Measurements from ENCODE around the gene DNAL1. TPM values are rescaled to one million over a fixed set of nuclear protein-coding genes. Genes with fewer than 3 reads are reported as not detected.

The DNAL1 gene
- total RNA-seq, 1 experiment from 2014 or later: 28.1 TPM

DNA sequence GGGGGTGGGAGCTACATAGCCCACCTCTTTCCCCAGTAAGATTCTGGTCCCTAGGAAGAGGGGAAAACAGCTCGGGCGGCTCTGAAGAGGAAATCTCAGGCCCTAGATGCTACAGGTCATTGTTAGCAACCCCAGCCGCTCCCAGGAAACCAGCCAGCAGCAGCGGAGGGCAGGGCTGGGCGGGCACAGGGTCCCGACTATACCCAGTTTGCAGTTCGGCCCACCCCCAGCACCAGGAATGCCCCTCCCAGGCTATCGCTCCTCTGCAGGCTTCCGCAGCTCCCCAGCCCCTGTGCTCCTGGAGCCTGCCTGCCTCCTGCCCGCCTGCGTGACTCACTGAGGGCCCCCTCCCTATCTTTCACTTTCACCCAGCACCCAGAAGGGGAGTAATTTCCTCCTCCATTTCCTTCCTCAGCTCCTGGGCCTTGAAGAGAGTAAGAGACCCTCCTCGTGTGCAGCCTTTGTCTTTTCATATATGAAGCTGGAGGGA lies 96.6 kb downstream of the DNAL1 start:
- H3K36me3 ChIP-seq (ENCODE audit: insufficient read depth, low read length, poor library complexity, severe bottlenecking): peaks cover 24% of the 10 kb centered on the region
- peak overlapping the region; percentile 30 for H3K4me3 ChIP-seq (ENCODE audit: low read depth, low read length, poor library complexity, severe bottlenecking)
- BruUV-seq (replicated peaks): no TSS peak
- ChIA-PET CTCF (interaction anchor here (0.6 to 0.9 kb wide), 2 partner anchors 12 to 486 kb away, joined by 3 to 6 read pairs; no protein-coding TSS in a partner anchor), POLR2A (ENCODE audit: low non-redundant PET) (no interaction called here)
- intact Hi-C loops (cut with micrococcal nuclease; ENCODE audit: unreplicated experiment): no loop called here
- no peaks in the 10 kb centered on the region for H3K9me3 ChIP-seq (ENCODE audit: low read depth, low read length, poor library complexity, severe bottlenecking)
- H3K27ac ChIP-seq (ENCODE audit: low read depth, low read length, poor library complexity, severe bottlenecking): peak overlapping the region; percentile 82
- TF ChIP-seq EZH2 (IDR thresholded peaks at IDR 0.05; ENCODE audit: borderline replicate concordance, low read depth, low read length, poor library complexity, severe bottlenecking) (no peak), CTCF (conservative IDR thresholded peaks at IDR 0.05; ENCODE audit: low read depth, low read length) (no peak)
- H3K4me1 ChIP-seq (ENCODE audit: insufficient read depth, low read length, poor library complexity, severe bottlenecking): peaks cover 55% of the 10 kb centered on the region
- no peaks in the 10 kb centered on the region for H3K27me3 ChIP-seq (replicated peaks; ENCODE audit: insufficient read depth, low read depth, low read length, poor library complexity)
- peak; percentile 88 for DNase-seq (ENCODE audit: low spot score)

DNA sequence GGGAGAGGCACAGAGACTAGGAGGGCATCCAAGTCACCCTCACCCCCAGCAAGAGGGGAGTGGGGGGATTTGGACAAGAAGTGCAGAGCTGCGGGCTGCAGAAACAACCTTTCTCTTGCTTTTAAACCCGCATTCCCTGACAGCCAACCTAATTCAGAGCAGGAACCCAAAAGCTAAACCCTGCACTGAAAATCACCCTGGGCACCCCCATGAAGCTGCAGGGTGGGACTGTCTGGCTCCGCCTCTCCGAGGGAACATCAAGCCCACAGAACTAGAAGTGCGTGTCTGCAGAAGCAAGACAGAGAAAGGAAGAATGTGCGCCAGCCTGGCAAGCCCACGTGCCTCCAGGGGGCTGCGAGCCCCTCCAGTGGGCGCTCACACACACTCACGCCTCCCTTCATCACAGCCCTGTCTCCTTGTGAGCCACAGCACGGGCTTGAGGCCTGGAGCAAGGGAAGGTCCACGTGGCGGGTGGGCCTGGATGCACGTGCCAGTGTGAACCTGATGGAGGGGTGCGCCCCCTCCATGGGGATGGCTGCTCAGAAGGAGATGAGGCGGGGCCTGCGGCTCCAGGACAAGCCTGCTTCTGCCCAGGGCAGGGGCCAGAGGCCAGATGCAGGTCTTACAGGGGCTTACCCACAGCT lies 97.2 kb downstream of the DNAL1 start:
- Histone ChIP-seq H3K4me1 (ENCODE audit: insufficient read depth, low read length, poor library complexity, severe bottlenecking) (peaks cover 61% of the 10 kb centered on the region), H3K27ac (ENCODE audit: low read depth, low read length, poor library complexity, severe bottlenecking) (peak overlapping the region; percentile 82), H3K27me3 (replicated peaks; ENCODE audit: insufficient read depth, low read depth, low read length, poor library complexity) (no peaks in the 10 kb centered on the region), H3K36me3 (ENCODE audit: insufficient read depth, low read length, poor library complexity, severe bottlenecking) (peaks cover 19% of the 10 kb centered on the region), H3K4me3 (ENCODE audit: low read depth, low read length, poor library complexity, severe bottlenecking) (peak overlapping the region; percentile 30), H3K9me3 (ENCODE audit: low read depth, low read length, poor library complexity, severe bottlenecking) (no peaks in the 10 kb centered on the region)
- intact Hi-C loops (cut with micrococcal nuclease; ENCODE audit: unreplicated experiment): no loop called here
- DNase-seq (ENCODE audit: low spot score): peak; percentile 79
- BruUV-seq (replicated peaks): no TSS peak
- ChIA-PET CTCF (interaction anchor here (0.6 to 0.9 kb wide), 3 partner anchors 13 to 487 kb away, joined by 3 to 6 read pairs (median 3); no protein-coding TSS in a partner anchor), POLR2A (ENCODE audit: low non-redundant PET) (no interaction called here)
- TF ChIP-seq EZH2 (IDR thresholded peaks at IDR 0.05; ENCODE audit: borderline replicate concordance, low read depth, low read length, poor library complexity, severe bottlenecking) (no peak), CTCF (conservative IDR thresholded peaks at IDR 0.05; ENCODE audit: low read depth, low read length) (no peak)

- Histone ChIP-seq H3K27me3 (replicated peaks; ENCODE audit: insufficient read depth, low read depth, low read length, poor library complexity) (no peaks in the 10 kb centered on the region), H3K4me3 (ENCODE audit: low read depth, low read length, poor library complexity, severe bottlenecking) (no peak overlapping the region), H3K9me3 (ENCODE audit: low read depth, low read length, poor library complexity, severe bottlenecking) (no peaks in the 10 kb centered on the region), H3K27ac (ENCODE audit: low read depth, low read length, poor library complexity, severe bottlenecking) (peak overlapping the region; percentile 82), H3K36me3 (ENCODE audit: insufficient read depth, low read length, poor library complexity, severe bottlenecking) (peaks cover 16% of the 10 kb centered on the region), H3K4me1 (ENCODE audit: insufficient read depth, low read length, poor library complexity, severe bottlenecking) (peaks cover 67% of the 10 kb centered on the region)
- POLR2A ChIA-PET (ENCODE audit: low non-redundant PET): no interaction called here
- CTCF ChIA-PET: interaction anchor here (0.7 kb wide), 1 partner anchor 14 kb away, joined by 3 read pairs; no protein-coding TSS in a partner anchor
- intact Hi-C loops (cut with micrococcal nuclease; ENCODE audit: unreplicated experiment): no loop called here
- no peak for DNase-seq (ENCODE audit: low spot score)
- TF ChIP-seq EZH2 (IDR thresholded peaks at IDR 0.05; ENCODE audit: borderline replicate concordance, low read depth, low read length, poor library complexity, severe bottlenecking) (no peak), CTCF (conservative IDR thresholded peaks at IDR 0.05; ENCODE audit: low read depth, low read length) (no peak)
- no TSS peak for BruUV-seq (replicated peaks)
These were observed 97.9 kb downstream of the DNAL1 start for GRCh38 chr14:73742520-73743238.

All from A673 (cell line).